ENCODE data around the gene TPRG1L.

DNA sequence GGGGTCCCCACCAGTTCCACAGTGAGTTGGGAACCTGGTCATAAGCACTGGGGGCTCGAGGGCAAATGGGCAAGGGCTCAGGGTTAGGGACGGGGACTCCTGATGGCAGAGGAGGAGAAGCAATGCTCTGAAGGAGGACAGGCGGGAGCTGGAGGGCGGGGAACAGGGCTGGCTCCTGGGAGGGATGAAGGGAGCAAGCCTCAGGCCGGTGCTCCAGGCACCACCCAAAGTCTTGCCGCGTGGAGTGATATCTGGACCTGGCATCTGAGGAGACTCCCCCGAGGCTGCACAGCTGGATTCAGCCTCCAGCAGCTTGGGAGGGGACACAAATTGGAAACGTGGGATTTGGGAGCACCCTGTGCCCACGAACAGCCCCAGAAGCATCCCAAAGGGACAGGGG, 24.5 kb upstream of the TPRG1L start:
- TF ChIP-seq, protein P1, sequence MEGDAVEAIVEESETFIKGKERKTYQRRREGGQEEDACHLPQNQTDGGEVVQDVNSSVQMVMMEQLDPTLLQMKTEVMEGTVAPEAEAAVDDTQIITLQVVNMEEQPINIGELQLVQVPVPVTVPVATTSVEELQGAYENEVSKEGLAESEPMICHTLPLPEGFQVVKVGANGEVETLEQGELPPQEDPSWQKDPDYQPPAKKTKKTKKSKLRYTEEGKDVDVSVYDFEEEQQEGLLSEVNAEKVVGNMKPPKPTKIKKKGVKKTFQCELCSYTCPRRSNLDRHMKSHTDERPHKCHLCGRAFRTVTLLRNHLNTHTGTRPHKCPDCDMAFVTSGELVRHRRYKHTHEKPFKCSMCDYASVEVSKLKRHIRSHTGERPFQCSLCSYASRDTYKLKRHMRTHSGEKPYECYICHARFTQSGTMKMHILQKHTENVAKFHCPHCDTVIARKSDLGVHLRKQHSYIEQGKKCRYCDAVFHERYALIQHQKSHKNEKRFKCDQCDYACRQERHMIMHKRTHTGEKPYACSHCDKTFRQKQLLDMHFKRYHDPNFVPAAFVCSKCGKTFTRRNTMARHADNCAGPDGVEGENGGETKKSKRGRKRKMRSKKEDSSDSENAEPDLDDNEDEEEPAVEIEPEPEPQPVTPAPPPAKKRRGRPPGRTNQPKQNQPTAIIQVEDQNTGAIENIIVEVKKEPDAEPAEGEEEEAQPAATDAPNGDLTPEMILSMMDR (IDR thresholded peaks at IDR 0.05): no peak
- TF ChIP-seq POLR2AphosphoS5 (IDR thresholded peaks at IDR 0.05) (no peak), POLR2A (IDR thresholded peaks at IDR 0.05) (no peak), EP300 (IDR thresholded peaks at IDR 0.05) (no peak)

Data from sigmoid colon (tissue), 4 donors.